Thyroid gland (tissue), 4 donors: ENCODE measurements around the gene DOCK2. TPM values are rescaled to one million over a fixed set of nuclear protein-coding genes. Genes with fewer than 3 reads are reported as not detected.

ENCODE experiments used
- DNase-seq, 2 donors: peaks; one replicate each; pipeline ENCODE4 v3.0.0-alpha.2; 2019
- H3K27ac ChIP-seq, 3 donors: fragments of 200-600 bp; sonication (generic); 1 replicate in 2 of 3; 2 replicates in 1 of 3; pipeline ENCODE4 v1.5.1; 2016 to 2019; ENCODE audit warnings: mild to moderate bottlenecking in 1 of 3, moderate library complexity in 1 of 3
- H3K27me3 ChIP-seq: fragments of 200-600 bp; sonication (generic); one replicate; pipeline ENCODE4 v1.5.1; 2019
- H3K36me3 ChIP-seq, 2 donors: fragments of 200-600 bp; sonication (generic); one replicate each; pipeline ENCODE4 v1.5.1; 2016 to 2019
- H3K4me1 ChIP-seq, 2 donors: fragments of 200-600 bp; sonication (generic); one replicate each; pipeline ENCODE4 v1.5.1; 2017 to 2019
- H3K4me3 ChIP-seq, 3 donors: fragments of 200-600 bp; sonication (generic); replicated peaks in 1 of 3; 1 replicate in 2 of 3; 2 replicates in 1 of 3; pipeline ENCODE4 v1.5.1; 2016; ENCODE audit warnings: mild to moderate bottlenecking in 1 of 3
- H3K9me3 ChIP-seq: fragments of 200-600 bp; sonication (generic); one replicate; pipeline ENCODE4 v1.5.1; 2017
- CTCF ChIP-seq, 6 experiments: fragments of 200-600 bp in 3 of 6; fragments of 450-650 bp in 3 of 6; sonication (generic) in 3 of 6; IDR thresholded peaks; one replicate each; pipeline ENCODE4 v1.5.1; 2016 to 2019; ENCODE audit warnings: antibody characterized with exemption in 6 of 6, mild to moderate bottlenecking in 2 of 6, inconsistent platforms in 1 of 6, moderate library complexity in 1 of 6
- POLR2A ChIP-seq, 2 donors: fragments of 450-650 bp; IDR thresholded peaks; one replicate each; pipeline ENCODE4 v1.6.1; 2017; ENCODE audit warnings: antibody characterized with exemption in 2 of 2, mild to moderate bottlenecking in 2 of 2, moderate library complexity in 1 of 2
- WGBS, 2 donors: methylation state at CpG; one replicate each; pipeline ENCODE4 v1.1.5; 2017; 5-methylcytosine and 5-hydroxymethylcytosine counted together
- intact Hi-C: fragments of 100-400 bp; cut with DNase I; formaldehyde crosslinking; loops from one replicate; pipeline ENCODE4 v1.15.1; 2023
- total RNA-seq, 4 donors: library from RNA; depleted of rRNA; stranded (reverse); fragments of >200 nt; gene quantifications; one replicate each; pipeline ENCODE4 v1.2.3, GENCODE V29; 2016

The DOCK2 gene
- total RNA-seq, 4 donors from 2014 or later: 4.3 to 14.1 (median 8.6) TPM

- no peak for DNase-seq
- intact Hi-C loops: loop anchor here (10.0 kb wide), 1 partner anchor 311 kb away; no protein-coding TSS in a partner anchor
- Histone ChIP-seq H3K27me3 (no peaks in the 10 kb centered on the region), H3K4me3 (no peak overlapping the region), H3K4me1 (no peaks in the 10 kb centered on the region), H3K36me3 (no peaks in the 10 kb centered on the region), H3K9me3 (no peaks in the 10 kb centered on the region), H3K27ac (no peak overlapping the region)
- TF ChIP-seq CTCF (IDR thresholded peaks at IDR 0.05): no peak
- TF ChIP-seq POLR2A (IDR thresholded peaks at IDR 0.05): no peak
- 100% methylated on average over 1 of the region's 1 CpG for WGBS, 2 donors
Observed at GRCh38 chr5:170103447-170103846, 466.4 kb downstream of the DOCK2 start.

GRCh38 chr5:170104299-170104698 lies 467.2 kb downstream of the DOCK2 start:
- TF ChIP-seq CTCF (IDR thresholded peaks at IDR 0.05) (no peak), POLR2A (IDR thresholded peaks at IDR 0.05) (no peak)
- Histone ChIP-seq H3K4me1 (no peaks in the 10 kb centered on the region), H3K9me3 (no peaks in the 10 kb centered on the region), H3K27ac (no peak overlapping the region), H3K36me3 (no peaks in the 10 kb centered on the region), H3K27me3 (no peaks in the 10 kb centered on the region), H3K4me3 (no peak overlapping the region)
- intact Hi-C loops: loop anchor here (10.0 kb wide), 1 partner anchor 311 kb away; no protein-coding TSS in a partner anchor
- no peak for DNase-seq
- WGBS, 2 donors: 88 to 91% methylated on average over 5 of the region's 6 CpGs

- Histone ChIP-seq H3K27ac (no peak overlapping the region), H3K27me3 (no peaks in the 10 kb centered on the region), H3K36me3 (no peaks in the 10 kb centered on the region), H3K4me3 (no peak overlapping the region), H3K9me3 (no peaks in the 10 kb centered on the region), H3K4me1 (no peaks in the 10 kb centered on the region)
- DNase-seq: no peak
- intact Hi-C loops: loop anchor here (10.0 kb wide), 1 partner anchor 310 kb away; no protein-coding TSS in a partner anchor
- TF ChIP-seq CTCF (IDR thresholded peaks at IDR 0.05) (no peak), POLR2A (IDR thresholded peaks at IDR 0.05) (no peak)
- WGBS, 2 donors: 91% methylated on average over 26 of the region's 26 CpGs
Observed at GRCh38 chr5:170104710-170105109, 467.6 kb downstream of the DOCK2 start.

GRCh38 chr5:170105642-170106611 lies 468.9 kb downstream of the DOCK2 start, which contains the start of gene FOXI1:
Gene FOXI1 (plus strand): TSS chr5:170105897. CDS start chr5:170105958, 61 bp downstream.
- no peaks in the 10 kb centered on the region for H3K9me3 ChIP-seq
- intact Hi-C loops: loop anchor here (10.0 kb wide), 1 partner anchor 309 kb away; no protein-coding TSS in a partner anchor
- no peak within 1 kb of the TSS for H3K27ac ChIP-seq
- H3K27me3 ChIP-seq: no peaks in the 10 kb centered on the region
- H3K36me3 ChIP-seq: no peaks in the 10 kb centered on the region
- DNase-seq: peak in 1 of 2 donors; percentile 17
- WGBS, 2 donors: 71 to 77% methylated on average over 37 to 45 of the region's 53 CpGs
- no peak within 1 kb of the TSS for H3K4me3 ChIP-seq
- TF ChIP-seq POLR2A (IDR thresholded peaks at IDR 0.05): no peak
- TF ChIP-seq CTCF (IDR thresholded peaks at IDR 0.05): no peak
- no peaks in the 10 kb centered on the region for H3K4me1 ChIP-seq

GRCh38 chr5:170107674-170108073 lies 470.6 kb downstream of the DOCK2 start:
- Histone ChIP-seq H3K9me3 (no peaks in the 10 kb centered on the region), H3K27ac (no peak overlapping the region), H3K4me3 (no peak overlapping the region), H3K36me3 (no peaks in the 10 kb centered on the region), H3K4me1 (no peaks in the 10 kb centered on the region), H3K27me3 (no peaks in the 10 kb centered on the region)
- DNase-seq: no peak
- 88 to 96% methylated on average over 2 of the region's 2 CpGs for WGBS, 2 donors
- intact Hi-C loops: loop anchor here (10.0 kb wide), 1 partner anchor 307 kb away; no protein-coding TSS in a partner anchor
- TF ChIP-seq CTCF (IDR thresholded peaks at IDR 0.05) (no peak), POLR2A (IDR thresholded peaks at IDR 0.05) (no peak)
